Measurements from ENCODE around the gene ABL1. TPM values are rescaled to one million over a fixed set of nuclear protein-coding genes. Genes with fewer than 3 reads are reported as not detected.

Gene ABL1
- total RNA-seq, 1 donor from 2014 or later: 52.1 TPM

- Histone ChIP-seq H3K36me3 (peaks cover 99% of the 10 kb centered on the region), H3K9me3 (no peaks in the 10 kb centered on the region), H3K27me3 (no peaks in the 10 kb centered on the region), H3K27ac (no peak overlapping the region), H3K4me1 (no peaks in the 10 kb centered on the region), H3K4me3 (no peak overlapping the region)
- intact Hi-C loops (cut with DNase I): no loop called here
- no peak for DNase-seq
- no peak for ATAC-seq
- TF ChIP-seq CTCF (IDR thresholded peaks at IDR 0.05): no peak
Observed at GRCh38 chr9:130883479-130883878, 48.4 kb downstream of the ABL1 start.

GRCh38 chr9:130884111-130884531 lies 49.1 kb downstream of the ABL1 start:
- Histone ChIP-seq H3K9me3 (no peaks in the 10 kb centered on the region), H3K4me1 (no peaks in the 10 kb centered on the region), H3K27ac (no peak overlapping the region), H3K36me3 (peaks cover 99% of the 10 kb centered on the region), H3K27me3 (no peaks in the 10 kb centered on the region), H3K4me3 (no peak overlapping the region)
- no peak for ATAC-seq
- DNase-seq: no peak
- intact Hi-C loops (cut with DNase I): no loop called here
- TF ChIP-seq CTCF (IDR thresholded peaks at IDR 0.05): no peak

GRCh38 chr9:130884542-130885483 lies 49.8 kb downstream of the ABL1 start:
- Histone ChIP-seq H3K4me1 (no peaks in the 10 kb centered on the region), H3K27ac (no peak overlapping the region), H3K36me3 (peaks cover 99% of the 10 kb centered on the region), H3K9me3 (no peaks in the 10 kb centered on the region), H3K27me3 (no peaks in the 10 kb centered on the region), H3K4me3 (no peak overlapping the region)
- DNase-seq (no peak), ATAC-seq (no peak)
- no peak for TF ChIP-seq CTCF (IDR thresholded peaks at IDR 0.05)
- intact Hi-C loops (cut with DNase I): no loop called here

- Histone ChIP-seq H3K9me3 (no peaks in the 10 kb centered on the region), H3K4me3 (no peak overlapping the region), H3K27ac (no peak overlapping the region), H3K27me3 (no peaks in the 10 kb centered on the region), H3K4me1 (no peaks in the 10 kb centered on the region), H3K36me3 (peaks cover 97% of the 10 kb centered on the region)
- ATAC-seq: no peak
- intact Hi-C loops (cut with DNase I): no loop called here
- TF ChIP-seq CTCF (IDR thresholded peaks at IDR 0.05): no peak
- DNase-seq: no peak
Observed at GRCh38 chr9:130885484-130886375, 50.7 kb downstream of the ABL1 start.

- Histone ChIP-seq H3K36me3 (peaks cover 85% of the 10 kb centered on the region), H3K27ac (no peak overlapping the region), H3K4me3 (no peak overlapping the region), H3K4me1 (no peaks in the 10 kb centered on the region), H3K9me3 (no peaks in the 10 kb centered on the region), H3K27me3 (no peaks in the 10 kb centered on the region)
- intact Hi-C loops (cut with DNase I): no loop called here
- ATAC-seq: no peak
- no peak for TF ChIP-seq CTCF (IDR thresholded peaks at IDR 0.05)
- no peak for DNase-seq
Observed at GRCh38 chr9:130886981-130887380, 51.9 kb downstream of the ABL1 start.
